ENCODE data around the gene AWAT1.

DNA sequence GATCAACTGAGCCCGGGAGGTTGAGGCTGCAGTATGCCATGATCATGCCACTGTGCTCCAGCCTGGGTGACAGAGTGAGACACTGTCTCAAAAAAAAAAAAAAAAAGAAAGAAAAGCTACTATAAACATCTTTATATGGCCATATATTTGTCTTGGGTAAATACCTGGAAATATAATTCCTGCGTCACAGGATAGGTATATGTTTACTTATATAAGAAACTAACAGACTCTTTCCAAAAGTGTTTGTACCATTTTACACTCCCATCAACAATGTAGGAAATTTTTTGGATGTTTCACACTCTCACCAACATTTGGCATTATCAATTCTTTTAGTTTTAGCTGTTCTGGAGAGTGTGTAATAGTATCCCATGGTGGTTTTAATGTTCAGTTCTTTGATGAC, 12.8 kb downstream of the AWAT1 start:
- TF ChIP-seq POLR2A (IDR thresholded peaks at IDR 0.05) = no peak
- TF ChIP-seq, protein P1, sequence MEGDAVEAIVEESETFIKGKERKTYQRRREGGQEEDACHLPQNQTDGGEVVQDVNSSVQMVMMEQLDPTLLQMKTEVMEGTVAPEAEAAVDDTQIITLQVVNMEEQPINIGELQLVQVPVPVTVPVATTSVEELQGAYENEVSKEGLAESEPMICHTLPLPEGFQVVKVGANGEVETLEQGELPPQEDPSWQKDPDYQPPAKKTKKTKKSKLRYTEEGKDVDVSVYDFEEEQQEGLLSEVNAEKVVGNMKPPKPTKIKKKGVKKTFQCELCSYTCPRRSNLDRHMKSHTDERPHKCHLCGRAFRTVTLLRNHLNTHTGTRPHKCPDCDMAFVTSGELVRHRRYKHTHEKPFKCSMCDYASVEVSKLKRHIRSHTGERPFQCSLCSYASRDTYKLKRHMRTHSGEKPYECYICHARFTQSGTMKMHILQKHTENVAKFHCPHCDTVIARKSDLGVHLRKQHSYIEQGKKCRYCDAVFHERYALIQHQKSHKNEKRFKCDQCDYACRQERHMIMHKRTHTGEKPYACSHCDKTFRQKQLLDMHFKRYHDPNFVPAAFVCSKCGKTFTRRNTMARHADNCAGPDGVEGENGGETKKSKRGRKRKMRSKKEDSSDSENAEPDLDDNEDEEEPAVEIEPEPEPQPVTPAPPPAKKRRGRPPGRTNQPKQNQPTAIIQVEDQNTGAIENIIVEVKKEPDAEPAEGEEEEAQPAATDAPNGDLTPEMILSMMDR (IDR thresholded peaks at IDR 0.05) = no peak

Data from thyroid gland (tissue), 4 donors.